NCI-H82 (cell line): ENCODE measurements around the gene DCDC2C.

Experiments
- DNase-seq: peaks from one replicate; lab custom pipeline; 2025; lab: John Stamatoyannopoulos, UW

DCDC2C gene

DNA sequence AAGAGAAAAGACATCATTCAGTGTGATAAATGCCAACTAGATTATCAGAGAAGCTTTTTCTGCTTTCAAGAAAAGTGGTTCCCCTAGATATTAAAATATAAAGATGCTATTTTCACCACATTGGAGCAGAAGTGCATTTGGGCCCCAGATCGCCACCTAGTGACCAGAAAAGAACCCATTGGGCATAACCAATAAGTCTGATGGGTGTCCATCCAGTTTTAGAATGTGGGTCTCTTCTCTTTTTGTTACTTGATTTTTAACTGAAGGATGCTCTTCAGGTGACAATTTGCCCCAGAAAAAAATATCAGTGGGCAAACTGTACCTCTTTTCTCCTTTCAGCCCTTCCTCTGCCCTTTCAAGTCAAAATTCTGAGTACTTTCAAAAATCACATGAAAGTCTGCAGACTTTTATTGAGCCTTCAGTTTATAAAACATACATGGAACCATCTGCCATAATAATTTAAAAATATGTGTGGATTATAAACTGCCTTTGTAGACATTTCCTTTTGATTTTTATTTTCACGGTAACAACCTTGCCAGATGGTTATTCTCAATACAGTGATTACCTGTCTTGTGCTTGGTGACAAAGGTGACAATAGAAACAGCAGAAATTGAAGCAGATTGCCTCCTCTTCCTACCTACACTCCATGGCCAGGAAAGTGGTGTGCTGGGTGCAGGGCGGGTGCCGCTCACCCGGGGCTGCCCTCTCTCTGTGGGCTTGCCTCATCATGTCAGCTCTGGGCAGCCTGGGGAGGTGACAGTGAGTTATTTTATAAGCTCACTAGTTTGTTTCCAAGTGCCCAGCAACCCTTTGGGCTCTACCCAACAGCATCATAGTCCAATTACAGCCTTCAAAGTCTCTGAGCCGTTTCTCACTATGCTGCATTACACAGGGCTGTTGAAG lies 124.5 kb downstream of the DCDC2C start:
- DNase-seq = peak; percentile 64

GRCh38 chr2:3830796-3831195 lies 127.4 kb downstream of the DCDC2C start:
- no peak for DNase-seq

DNA sequence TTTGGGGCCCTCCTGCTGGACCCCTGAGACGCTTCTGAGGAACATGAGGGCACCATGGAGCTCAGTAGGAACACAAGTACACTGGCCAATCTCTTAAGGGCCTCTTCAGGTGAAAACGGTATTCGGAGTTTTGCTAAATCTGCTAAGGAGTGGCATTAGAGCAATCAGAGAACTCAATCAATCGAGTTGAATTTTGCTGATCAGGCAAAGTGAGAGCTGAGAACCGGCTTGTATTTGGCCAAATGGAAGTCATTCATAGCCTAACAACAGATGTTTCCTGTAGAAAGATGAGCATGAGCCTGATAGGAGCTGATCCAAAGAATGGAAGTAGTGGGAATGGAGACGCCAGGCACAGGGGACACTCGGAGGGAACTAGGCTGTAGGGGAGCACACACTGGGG lies 133.7 kb downstream of the DCDC2C start:
- no peak for DNase-seq

- no peak for DNase-seq
Observed at GRCh38 chr2:3838348-3838747, 135.0 kb downstream of the DCDC2C start.

DNA sequence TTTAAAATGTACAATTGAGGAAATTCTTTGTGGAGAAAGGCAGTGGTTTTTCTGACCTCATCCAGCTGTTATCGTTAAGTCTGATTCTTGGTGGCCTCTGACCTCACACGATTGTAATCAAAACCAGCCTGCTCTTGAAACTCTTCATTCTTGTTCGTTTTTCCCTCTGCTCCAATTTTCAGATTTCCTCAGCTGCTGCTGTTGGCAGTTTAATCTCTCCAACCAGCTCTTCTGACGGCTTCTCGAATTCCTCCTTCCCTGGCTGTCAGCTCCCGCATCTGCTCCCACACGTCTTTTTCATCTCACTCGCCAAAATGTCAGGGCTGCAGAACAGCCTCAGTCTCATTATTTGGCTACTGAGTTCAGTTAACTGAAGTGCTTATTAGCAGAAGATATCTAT lies 136.1 kb downstream of the DCDC2C start:
- no peak for DNase-seq

GRCh38 chr2:3840611-3841155 lies 137.3 kb downstream of the DCDC2C start:
- DNase-seq = no peak

DNA sequence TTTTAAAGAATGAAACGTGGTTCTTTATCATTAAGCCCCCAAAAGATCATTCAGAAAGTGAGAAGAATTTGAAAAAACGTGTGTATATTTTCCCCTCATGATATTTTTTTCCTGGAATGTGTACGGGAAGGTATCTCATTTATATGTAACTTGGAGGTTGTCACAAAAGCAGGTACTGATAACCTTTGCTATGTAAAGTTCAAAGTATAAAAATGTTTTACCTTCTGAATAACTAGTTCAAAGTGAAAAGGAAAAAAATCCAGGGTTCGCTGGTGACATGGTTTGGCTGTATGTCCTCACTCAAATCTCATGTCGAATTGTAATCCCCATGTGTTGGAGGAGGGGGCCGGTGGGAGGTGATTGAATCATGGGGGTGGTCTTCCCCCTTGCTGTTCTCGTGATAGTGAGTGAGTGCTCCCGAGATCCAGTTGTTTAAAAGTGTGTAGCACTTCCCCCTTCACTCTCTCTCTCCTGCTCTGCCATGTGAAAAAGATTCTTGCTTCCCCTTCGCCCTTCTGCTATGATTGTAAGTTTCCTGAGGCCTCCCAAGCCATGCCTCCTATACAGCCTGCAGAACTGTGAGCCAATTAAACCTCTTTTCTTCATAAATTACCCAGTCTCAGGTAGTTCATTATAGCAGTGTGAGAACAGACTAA lies 144.2 kb downstream of the DCDC2C start:
- no peak for DNase-seq

DNA sequence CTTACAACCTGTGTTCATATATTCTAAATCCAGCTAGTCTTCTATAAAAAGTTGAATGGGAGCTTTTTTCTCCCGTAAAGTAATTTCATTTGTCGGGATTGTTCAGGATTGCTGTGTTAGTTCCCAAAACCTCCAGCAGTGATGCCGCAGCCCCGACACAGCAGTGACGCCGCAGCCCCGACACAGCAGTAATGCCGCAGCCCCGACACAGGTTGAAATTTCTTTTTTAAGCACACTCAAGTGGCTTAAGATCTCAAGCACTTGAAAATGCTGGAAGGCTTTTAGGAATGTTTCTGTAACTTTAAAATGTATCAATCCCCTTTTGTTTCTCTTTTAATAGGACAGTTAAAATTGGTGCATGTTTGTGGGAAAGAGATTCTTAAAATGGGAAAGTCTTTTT lies 145.4 kb downstream of the DCDC2C start:
- DNase-seq = no peak

GRCh38 chr2:3849213-3849612 lies 145.8 kb downstream of the DCDC2C start:
- DNase-seq = no peak

- DNase-seq = no peak
Observed at GRCh38 chr2:3857576-3857975, 154.2 kb downstream of the DCDC2C start.

DNA sequence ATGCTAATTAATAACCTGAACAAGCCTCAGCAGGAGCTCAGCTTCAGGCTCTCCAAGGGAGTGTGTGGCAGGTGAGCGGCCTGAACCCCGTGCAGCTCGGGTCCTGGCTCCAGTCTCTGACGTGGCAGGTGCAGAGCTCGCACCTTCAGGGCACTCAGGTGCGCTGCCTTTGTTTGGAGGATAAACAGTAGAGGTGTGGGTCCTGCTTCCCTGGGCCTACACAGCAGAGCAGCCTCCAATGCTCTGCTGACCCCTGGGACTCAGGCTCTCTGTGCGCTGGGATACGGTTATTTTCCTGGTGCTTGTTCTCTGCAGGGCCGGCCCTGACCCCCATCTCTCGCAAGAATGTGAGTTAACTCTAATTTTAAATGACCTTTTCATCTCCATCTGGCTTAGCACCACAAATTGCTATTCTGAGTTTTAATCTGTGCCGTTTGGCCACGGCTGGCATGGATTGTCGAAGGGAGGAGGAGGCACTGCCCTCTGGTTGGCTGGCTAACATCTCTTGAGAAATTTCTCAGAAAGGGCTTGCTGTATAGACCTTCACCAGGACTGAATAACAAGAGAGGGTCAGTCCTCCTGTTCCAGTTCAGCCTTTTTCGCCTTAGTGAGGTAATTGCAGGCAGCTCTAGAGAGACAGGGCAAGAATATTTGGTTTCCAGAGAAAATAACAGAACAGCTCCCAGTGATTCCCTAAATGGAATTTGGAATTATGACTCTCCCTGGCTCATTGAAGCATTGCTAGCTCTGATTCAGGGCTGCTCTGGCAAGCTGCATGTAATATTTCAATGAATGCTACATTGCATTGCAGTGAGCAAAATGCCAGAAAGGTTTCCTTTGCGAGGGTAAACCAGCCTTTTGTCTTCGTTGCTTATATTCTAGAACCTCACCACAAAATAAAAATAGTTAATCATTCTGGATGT lies 161.8 kb downstream of the DCDC2C start:
- DNase-seq = no peak

DNA sequence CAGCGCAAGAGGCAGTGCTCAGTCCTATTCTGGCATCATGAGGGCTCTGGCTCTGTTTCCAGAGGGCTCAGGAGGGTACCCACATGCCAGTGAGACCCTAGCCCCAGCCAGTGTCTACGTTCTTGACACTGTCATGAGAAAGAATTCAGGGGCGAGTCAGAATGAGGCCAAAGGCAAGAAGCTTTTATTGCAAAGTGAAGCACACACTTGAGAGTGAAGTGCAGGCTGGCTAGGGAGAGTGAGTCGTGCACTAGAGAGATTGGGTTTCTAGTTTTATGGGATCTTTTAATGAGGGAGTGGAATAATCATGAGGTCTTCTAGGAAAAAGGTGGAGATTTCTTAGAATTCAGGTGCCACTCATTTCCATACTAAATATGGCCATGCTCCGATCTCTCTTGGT lies 164.1 kb downstream of the DCDC2C start:
- no peak for DNase-seq

DNA sequence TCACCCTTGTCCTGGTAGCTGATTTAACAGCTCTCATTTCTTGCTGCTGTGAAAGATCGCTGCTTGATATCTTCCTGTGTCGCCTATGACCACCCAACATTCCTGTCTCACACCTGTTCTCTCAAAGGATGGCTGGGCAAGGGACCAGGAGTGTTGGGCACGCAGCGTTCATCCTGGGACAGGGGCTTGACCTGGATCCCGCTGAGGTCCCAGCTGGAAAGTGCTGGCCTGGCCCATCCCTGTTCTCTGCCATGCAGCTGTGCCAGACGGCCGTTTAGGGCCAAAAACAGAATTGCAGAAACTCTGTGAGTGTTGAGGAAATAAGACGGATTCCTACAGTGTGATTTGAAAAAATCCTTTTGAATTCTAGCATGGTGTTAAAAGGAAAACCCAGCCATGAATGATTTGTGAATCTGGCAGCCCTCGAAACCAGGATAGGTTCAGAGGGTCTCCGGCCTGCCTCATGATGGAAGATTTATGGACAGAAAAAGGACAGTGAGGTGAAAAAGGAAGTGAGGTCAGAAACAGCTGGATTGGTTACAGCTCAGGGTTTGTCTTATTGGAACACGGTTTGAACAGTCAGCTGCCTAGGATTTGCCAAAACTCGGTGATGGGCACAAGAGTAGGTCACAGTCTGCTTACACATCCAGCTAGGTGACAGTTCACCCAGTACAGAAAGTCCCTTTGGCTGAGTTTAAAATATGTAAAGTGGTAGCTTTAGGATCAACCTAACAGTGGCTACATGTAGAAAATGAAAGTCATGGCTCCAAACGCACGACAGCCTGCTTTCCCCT lies 164.8 kb downstream of the DCDC2C start:
- no peak for DNase-seq

DNA sequence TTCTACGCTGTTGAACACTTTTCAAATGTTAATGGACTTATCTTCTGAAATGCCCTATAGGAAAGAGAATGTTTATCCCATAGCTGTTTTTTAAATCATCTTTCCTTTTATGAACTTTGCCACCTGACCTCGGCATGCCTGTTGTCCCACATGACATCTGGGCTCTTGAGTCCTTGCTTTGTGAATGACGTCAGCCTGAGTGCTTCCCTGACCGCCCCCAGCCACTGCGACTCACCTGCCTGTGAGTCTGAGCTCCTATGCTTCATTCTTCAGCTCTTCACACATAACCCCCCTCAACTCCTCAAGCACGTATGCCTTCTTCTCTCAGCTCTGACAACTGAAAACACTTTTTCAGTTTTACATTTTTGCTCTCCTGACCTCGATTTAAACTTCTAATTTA lies 166.8 kb downstream of the DCDC2C start:
- DNase-seq = no peak

DNA sequence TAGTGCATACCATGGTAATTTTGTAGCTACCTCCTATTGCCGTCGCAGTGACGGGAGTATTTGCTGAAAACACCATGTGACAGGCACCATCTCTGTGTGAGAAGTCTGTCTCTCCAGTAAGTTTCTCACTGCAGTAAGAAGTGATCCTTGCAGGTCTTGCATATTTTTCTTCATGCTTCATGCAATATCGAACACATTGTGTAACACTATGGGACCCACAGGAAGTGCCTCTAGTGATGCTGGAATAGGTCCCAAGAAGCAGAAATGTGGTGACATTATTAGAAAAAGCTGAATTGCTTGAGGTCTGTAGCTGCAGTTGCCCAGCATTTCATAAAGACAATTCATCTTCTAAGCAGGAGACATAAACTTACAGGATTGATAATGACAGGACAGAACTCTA lies 167.6 kb downstream of the DCDC2C start:
- DNase-seq = no peak

GRCh38 chr2:3872451-3872850 lies 169.1 kb downstream of the DCDC2C start:
- no peak for DNase-seq

- DNase-seq = no peak
Observed at GRCh38 chr2:3873899-3874298, 170.5 kb downstream of the DCDC2C start.

- no peak for DNase-seq
Observed at GRCh38 chr2:3876221-3876620, 172.8 kb downstream of the DCDC2C start.

DNA sequence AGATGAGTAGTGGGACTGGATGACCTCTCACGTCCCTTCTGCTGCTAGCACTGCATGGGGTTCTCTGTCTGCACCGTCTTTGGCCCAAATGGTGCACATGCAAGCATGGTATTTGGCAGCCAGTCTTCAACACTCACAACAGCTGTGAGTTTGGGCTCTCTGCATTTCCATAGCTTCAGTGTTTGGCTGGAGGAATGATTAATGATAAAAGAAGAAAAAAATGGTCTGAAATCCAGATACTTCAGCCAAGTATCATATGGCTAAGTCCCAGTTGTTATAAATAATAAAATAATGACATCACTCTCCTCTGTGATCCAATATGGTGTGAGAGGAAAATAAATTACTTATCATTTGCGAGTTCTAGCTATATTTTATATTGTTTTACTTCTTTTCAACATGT lies 173.3 kb downstream of the DCDC2C start:
- DNase-seq = no peak

DNA sequence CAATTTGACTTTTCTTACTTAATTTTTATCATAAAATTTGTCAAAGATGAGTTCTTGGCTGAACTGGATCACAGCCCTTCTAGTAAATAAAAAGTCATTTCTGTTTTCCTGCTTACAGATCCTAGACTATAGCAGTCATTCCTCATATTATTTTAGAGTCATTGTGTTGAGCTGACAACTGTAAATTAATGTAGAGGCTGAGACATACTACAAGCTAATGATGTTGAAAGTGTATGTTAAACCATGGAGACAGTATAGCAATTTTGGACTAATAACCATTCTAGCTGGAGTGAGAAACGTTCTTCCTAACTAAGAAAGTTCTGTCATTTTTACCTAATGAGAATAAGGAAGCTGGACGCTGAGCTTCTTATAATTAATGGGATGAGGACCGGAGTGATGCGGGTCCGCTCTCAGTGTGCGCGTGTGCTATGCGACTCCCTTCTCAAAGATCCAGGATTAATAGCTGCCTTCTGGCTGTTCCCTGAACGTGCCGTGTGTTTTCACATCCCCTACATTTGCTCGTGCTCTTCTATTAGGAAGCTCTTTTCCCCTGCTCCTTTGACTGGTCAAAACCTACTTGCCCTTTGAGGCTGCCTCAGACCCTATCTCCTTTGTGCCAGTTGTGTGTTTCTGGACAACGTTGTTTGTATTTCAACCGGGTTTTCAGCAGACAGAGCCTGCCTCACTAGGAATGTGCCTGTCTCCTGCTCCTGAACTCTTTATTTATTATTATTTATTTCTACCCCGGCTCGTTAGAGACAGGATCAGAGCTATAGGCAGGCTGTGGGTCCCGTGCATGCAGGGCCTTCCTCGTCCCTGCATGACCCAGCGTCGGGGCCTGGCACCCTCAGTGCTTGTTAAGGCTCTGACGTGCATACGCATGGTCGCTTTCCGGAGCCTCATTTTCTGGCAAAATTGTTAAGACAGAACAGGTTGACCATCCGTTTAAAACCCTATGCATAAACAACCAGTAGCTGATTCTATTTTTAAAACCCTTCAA lies 182.6 kb downstream of the DCDC2C start:
- peak; percentile 90 for DNase-seq
